ENCODE data around the gene MRPL57. TPM values are rescaled to one million over a fixed set of nuclear protein-coding genes. Genes with fewer than 3 reads are reported as not detected.

MRPL57 gene
- total RNA-seq, 1 donor from 2014 or later: 14.0 TPM

DNA sequence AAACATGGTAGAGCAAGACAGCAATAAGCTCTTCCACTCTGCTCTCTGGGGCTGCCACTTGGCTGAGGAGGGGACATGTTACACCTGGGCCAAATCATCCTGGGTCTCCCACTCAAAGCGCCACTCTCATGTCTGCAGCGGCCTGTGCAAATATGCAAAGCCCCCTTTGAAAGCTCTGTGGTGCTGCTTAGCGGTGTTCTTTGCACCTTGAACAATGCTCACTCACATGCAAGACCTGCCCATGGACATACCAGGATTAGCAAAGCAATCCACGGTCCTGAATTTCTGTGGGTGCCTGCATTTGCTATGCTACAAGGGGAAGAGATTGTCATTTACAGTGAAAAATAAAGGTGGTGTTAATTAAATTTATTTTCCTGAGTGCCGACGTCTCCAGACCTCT lies 48.6 kb downstream of the MRPL57 start:
- no peak for TF ChIP-seq CTCF (IDR thresholded peaks at IDR 0.05; ENCODE audit: unreplicated experiment)
- no peaks in the 10 kb centered on the region for H3K9me3 Mint-ChIP-seq (ENCODE audit: unreplicated experiment)
- H3K27me3 Mint-ChIP-seq (ENCODE audit: unreplicated experiment): no peaks in the 10 kb centered on the region

GRCh38 chr13:21225841-21226581 lies 49.6 kb downstream of the MRPL57 start:
- no peak overlapping the region for H3K4me3 Mint-ChIP-seq (ENCODE audit: unreplicated experiment)
- no peaks in the 10 kb centered on the region for H3K4me1 Mint-ChIP-seq (ENCODE audit: unreplicated experiment)
- no peaks in the 10 kb centered on the region for H3K27me3 Mint-ChIP-seq (ENCODE audit: unreplicated experiment)
- no peaks in the 10 kb centered on the region for H3K9me3 Mint-ChIP-seq (ENCODE audit: unreplicated experiment)
- peaks cover 3% of the 10 kb centered on the region for H3K36me3 Mint-ChIP-seq (ENCODE audit: low read depth, unreplicated experiment)
- H3K27ac Mint-ChIP-seq (ENCODE audit: unreplicated experiment): no peak overlapping the region
- no peak for DNase-seq (ENCODE audit: low spot score)
- TF ChIP-seq CTCF (IDR thresholded peaks at IDR 0.05; ENCODE audit: unreplicated experiment): no peak

More for the DNA sequence above, 48.6 kb downstream of the MRPL57 start:
- Mint-ChIP-seq H3K36me3 (ENCODE audit: low read depth, unreplicated experiment) (peaks cover 3% of the 10 kb centered on the region), H3K4me3 (ENCODE audit: unreplicated experiment) (no peak overlapping the region), H3K4me1 (ENCODE audit: unreplicated experiment) (no peaks in the 10 kb centered on the region), H3K27ac (ENCODE audit: unreplicated experiment) (no peak overlapping the region)
- DNase-seq (ENCODE audit: low spot score): no peak

DNA sequence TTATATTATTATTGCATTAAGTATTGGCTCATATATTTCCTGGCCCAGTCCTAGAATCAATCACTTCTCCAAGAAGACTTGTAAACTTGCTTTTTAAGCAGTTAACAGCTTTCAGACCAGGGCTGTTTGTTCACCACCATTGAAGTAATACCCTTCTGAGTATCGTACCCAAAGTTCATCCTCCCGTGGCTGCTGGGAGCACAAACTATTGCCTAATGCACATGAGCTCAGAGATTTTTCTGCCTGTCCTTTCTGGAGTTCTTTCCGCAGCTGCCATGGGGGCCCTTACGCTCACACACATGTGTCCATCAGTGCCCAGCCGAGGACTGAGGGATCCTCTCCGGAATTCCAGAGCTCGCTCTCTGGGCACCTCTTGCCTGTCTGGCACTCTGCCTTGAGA lies 51.5 kb downstream of the MRPL57 start:
- no peaks in the 10 kb centered on the region for H3K27me3 Mint-ChIP-seq (ENCODE audit: unreplicated experiment)
- no peak overlapping the region for H3K4me3 Mint-ChIP-seq (ENCODE audit: unreplicated experiment)
- no peak overlapping the region for H3K27ac Mint-ChIP-seq (ENCODE audit: unreplicated experiment)
- TF ChIP-seq CTCF (IDR thresholded peaks at IDR 0.05; ENCODE audit: unreplicated experiment): no peak
- peaks cover 3% of the 10 kb centered on the region for H3K36me3 Mint-ChIP-seq (ENCODE audit: low read depth, unreplicated experiment)
- no peak for DNase-seq (ENCODE audit: low spot score)
- no peaks in the 10 kb centered on the region for H3K4me1 Mint-ChIP-seq (ENCODE audit: unreplicated experiment)
- H3K9me3 Mint-ChIP-seq (ENCODE audit: unreplicated experiment): no peaks in the 10 kb centered on the region

Other genes with a start within 250 kb of the MRPL57 start
- 29.8 TPM for gene LATS2, start 115.1 kb upstream of the MRPL57 start, total RNA-seq (ENCODE audit: unreplicated experiment)
- gene SAP18, start 36.5 kb upstream of the MRPL57 start, total RNA-seq (ENCODE audit: unreplicated experiment): 219 TPM
- 7.9 TPM for gene SKA3, start 106 bp upstream of the MRPL57 start, total RNA-seq (ENCODE audit: unreplicated experiment)